GM18498 (cell line): Measurements from ENCODE around the gene NIM1K.
"Not testable (repeated sequence)": the region's sequence is repeated elsewhere in the genome, so short reads cannot be mapped to it uniquely, and the experiment has no call there.

Experiments used
- ATAC-seq: cut with Tn5 transposase; IDR thresholded peaks from one replicate; pipeline ENCODE4 v1.9.1; 2021; ENCODE audit warnings: mild to moderate bottlenecking, moderate library complexity; ENCODE audit not compliant: unreplicated experiment

Gene NIM1K

DNA sequence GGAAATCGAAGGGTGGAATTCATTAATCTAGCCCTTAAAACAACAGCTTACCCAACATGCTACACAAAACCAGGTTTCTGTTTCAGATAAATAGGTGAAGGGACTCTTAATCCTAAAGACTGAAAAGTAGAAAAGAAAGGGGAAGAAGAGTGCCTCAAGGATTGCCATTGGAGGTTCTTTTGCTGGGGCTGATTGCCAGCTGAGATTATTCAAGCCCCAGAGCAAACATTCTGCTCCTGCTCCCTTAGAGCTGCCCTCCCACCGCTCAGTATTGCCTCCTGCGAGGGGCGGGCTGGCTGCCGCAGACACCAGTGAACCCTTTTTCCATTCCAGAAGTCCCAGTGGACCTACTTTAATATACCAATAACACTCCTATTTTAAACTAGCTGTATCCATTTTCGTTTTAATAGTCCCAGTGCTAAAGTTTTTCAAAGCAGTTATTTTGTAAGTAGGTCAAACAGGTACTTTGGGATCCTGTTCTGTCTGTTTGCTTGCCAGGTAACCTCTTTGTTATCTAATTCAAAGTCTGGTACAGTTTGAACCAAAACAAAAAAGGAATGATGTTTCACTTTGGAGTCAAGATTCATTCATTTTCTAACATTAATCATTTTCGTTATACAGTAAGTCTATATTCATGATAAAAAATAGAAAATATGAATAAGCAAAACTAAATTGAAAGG, 82.5 kb downstream of the NIM1K start:
- no peak for ATAC-seq

DNA sequence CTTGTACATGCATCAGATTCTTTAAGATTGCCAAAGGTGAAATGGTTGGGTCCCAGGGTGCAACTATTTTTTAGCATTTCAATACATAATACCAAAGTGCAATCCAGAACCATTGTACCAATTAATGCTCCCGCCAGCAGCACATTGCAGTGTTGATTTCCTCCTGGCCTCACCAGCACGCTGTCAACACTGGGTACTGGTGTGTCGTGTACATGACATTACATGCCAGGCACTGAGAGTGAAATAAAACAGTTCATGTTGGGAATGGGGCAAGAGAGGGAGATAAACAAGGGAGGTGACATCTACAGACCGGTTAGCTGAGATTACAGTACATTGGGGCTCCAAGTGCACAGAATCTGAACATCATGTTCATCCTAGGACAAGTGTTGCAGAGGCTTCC, 83.4 kb downstream of the NIM1K start:
- no peak for ATAC-seq

- no peak for ATAC-seq
These were observed 87.7 kb downstream of the NIM1K start for GRCh38 chr5:43279548-43280274.

DNA sequence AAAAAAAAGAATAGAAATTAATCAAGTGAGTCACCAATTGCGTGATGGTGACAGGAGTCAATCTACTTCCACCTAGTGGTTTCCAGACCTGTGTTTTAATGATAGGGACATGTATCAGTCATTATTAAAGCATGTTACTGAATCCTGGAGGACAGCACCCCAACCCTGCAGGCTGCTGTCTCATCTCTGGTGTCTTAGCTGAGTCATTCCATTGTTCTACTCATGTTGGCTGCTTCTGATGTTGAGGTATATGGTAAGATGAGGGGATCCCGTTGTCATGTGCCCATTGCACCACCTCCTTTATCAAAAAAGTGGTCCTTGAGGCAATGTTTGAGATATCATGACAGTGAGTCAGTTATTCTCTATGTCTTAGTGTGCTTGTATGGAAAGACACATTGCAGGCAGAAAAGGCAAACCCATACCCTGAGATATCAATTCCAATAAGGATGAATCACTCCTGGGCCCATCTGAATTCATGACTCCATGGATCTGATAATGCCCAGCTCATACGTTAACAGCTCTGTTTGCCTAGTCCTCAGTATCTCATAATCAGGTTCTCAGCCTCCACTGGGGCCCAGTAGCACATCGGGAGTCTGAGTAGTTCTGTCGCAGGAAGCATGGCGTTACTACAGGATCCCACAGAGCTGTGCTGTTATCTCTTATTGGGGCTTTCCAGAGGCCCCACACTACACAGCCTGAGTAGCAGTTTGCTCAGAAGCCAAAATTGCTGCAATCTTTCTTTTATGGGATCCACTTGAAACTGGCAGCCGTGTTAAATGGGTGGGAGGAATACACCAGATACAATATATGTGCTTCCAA, 90.0 kb downstream of the NIM1K start:
- ATAC-seq: no peak

- no peak for ATAC-seq
These were observed 94.6 kb downstream of the NIM1K start for GRCh38 chr5:43286623-43287022.

GRCh38 chr5:43287493-43287892, 95.5 kb downstream of the NIM1K start:
- ATAC-seq: no peak

GRCh38 chr5:43288269-43288831, 96.3 kb downstream of the NIM1K start:
- ATAC-seq: no peak

GRCh38 chr5:43290726-43291125, 98.7 kb downstream of the NIM1K start:
- no peak for ATAC-seq

GRCh38 chr5:43294226-43294625, 102.2 kb downstream of the NIM1K start:
- ATAC-seq: no peak

DNA sequence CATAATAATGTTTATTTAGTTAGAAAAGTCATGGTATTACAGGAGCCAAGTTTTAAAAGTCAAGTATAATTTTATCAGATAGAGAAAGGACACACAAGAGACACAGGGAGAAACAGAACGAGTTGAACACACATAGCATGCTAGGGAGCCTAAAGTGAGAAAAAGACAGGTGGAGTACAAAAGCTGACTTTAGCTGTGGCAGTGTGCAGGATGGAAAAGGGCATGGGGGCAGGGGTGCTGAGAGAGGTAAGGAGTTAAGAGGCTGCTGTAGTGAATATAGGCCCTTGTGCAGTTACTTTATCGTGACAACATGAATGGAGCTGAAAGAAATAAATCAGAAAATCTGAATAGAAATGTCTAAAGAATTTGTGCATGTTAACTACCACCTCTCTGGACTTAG, 103.2 kb downstream of the NIM1K start:
- no peak for ATAC-seq

GRCh38 chr5:43296835-43297234, 104.8 kb downstream of the NIM1K start:
- no peak for ATAC-seq

DNA sequence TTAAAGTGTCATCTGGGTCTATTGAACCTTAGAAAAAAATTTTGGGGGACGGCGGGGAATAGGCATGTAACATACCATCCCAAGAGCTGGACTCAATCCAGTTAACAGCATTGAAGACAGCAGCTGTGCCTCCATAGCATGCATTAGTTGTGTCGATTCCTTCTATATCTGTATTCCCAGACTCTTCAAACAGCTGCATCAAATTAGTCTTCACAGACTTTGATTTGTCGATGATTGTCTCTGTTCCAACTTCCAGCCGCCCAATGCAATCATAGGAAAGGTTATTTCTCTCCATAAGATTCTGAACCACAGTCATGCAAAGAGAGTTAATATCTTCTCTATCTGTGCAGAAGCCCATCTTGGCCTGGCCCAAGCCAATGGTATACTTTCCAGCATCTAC, 106.4 kb downstream of the NIM1K start:
- ATAC-seq: no peak

DNA sequence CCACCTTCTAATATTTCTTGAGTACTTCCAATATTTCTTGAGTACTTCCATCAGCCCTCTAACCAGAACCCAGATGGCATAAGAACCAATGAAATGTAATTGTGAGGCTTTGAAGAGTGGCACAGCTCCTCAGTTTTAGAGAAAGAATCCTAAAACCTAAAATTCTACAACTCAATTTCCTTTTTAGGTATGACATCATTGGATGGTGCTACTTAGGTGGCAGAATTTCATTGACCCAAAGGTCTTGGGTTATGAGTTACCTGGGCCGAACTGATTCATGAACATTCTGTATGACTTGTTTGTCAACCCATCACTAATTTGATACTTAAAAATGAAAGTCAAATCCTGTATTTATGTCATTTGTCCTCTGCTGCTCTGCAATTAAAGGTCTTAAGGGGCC, 108.1 kb downstream of the NIM1K start:
- ATAC-seq: no peak

DNA sequence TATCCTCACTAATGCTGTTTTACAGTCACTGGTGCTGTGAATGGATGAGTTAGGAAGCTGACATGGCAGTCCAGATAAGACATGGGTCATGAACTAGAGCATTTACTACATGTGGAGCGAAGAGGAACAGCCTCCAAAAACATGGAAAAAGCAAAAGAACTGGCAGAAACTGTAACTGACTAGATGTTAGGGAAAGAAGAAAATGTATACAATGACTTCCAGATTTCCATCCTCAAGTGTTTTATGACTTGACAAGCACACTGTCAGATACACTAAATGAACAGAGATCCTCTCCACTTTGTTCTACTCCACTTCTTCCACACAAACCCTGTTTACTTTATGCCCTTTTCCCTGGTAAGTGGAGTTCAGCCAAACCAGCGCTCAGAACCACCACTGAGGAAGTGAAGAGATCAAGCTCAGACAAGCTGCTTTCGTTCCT, 109.6 kb downstream of the NIM1K start:
- ATAC-seq: no peak

- ATAC-seq: no peak
These were observed 110.5 kb downstream of the NIM1K start for GRCh38 chr5:43302481-43302880.

DNA sequence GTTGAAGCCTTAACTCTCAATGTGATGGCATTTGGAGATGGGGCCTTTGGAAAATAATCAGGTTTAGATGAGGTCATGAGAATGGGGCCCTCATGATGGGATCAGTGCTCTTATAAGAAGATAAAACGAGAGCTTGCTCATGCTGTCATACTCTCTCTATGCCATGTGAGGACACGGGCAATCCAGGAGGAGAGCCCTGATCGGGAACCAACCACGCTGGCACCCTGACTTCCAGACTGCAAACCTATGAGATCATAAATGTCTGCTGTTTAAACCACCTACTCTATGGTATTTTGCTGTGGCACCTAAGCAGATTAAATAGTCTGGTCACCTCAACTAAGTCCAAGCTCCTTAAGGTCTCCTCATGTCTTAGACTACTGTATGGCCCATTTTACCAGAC, 111.2 kb downstream of the NIM1K start:
- no peak for ATAC-seq

GRCh38 chr5:43304525-43304924, 112.5 kb downstream of the NIM1K start:
- ATAC-seq: no peak

GRCh38 chr5:43305948-43306565, 114.0 kb downstream of the NIM1K start:
- peak; percentile 62 for ATAC-seq

- not testable (repeated sequence) for ATAC-seq
These were observed 114.9 kb downstream of the NIM1K start for GRCh38 chr5:43306954-43307353.

DNA sequence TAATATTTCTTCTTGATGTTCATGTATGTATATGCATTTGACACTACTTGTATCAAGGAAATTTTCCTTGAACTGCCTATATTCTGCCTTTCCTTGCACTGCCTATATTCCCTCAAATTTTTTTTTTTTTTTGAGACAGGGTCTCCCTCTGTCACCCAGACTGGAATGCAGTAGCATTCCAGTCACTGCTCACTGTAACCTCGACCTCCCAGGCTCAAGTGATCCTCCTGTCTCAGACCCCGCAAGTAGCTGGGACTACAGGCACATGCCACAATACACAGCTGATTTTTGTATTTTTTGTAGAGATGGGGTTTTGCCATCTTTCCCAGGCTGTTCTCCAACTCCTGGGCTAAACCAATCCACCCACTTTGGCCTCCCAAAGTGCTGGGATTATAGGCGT, 117.1 kb downstream of the NIM1K start:
- ATAC-seq: no peak

DNA sequence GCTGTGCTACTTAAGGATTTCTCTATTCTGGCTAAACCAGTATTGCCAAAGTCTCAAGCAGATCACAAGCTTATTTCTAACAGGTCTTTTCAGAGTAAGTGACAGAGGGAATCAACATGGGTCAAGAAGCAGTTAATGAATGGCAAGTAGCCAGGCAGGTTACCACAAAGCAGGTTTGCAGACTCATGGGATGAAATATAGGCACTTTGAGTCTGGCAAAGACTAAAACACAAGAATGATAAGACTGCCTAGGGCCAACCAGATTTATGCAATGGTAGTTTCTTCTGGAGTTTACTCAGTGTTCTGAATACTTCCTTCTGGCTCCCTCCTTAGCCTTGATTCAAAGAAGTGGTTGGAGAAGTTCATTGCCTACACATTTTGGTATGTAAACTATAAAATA, 117.6 kb downstream of the NIM1K start:
- no peak for ATAC-seq
